Measurements from ENCODE around the gene PIK3R2. TPM values are rescaled to one million over a fixed set of nuclear protein-coding genes. Genes with fewer than 3 reads are reported as not detected.

The PIK3R2 gene
- total and polyA plus RNA-seq, 2 of the 4 experiments (the other 2 are of a cell fraction): 12.2 to 25.1 TPM

- H2BK120ac ChIP-seq (ENCODE audit: low read depth, low read length): no peak overlapping the region
- H3K4ac ChIP-seq (ENCODE audit: low read depth, low read length): no peak overlapping the region
- DNase-seq (no peak), ATAC-seq (ENCODE audit: low read depth) (no peak)
- intact Hi-C loops (cut with micrococcal nuclease): no loop called here
- H4K5ac ChIP-seq (ENCODE audit: low read depth, low read length): no peak overlapping the region
- H2AK9ac ChIP-seq (replicated peaks; ENCODE audit: low read depth, low read length, poor library complexity): no peak overlapping the region
- ChIA-PET CTCF (no interaction called here), POLR2A (ENCODE audit: unreplicated experiment) (no interaction called here)
- H3K4me2 ChIP-seq (ENCODE audit: low read depth, low read length): no peak overlapping the region
- peaks cover 2% of the 10 kb centered on the region; the same call in 1 of the 2 replicates for H4K20me1 ChIP-seq (ENCODE audit: insufficient read depth, low read length)
- H3K4me3 ChIP-seq (ENCODE audit: insufficient read depth, low read depth, low read length): no peak overlapping the region
- H3K56ac ChIP-seq (ENCODE audit: extremely low read depth, insufficient read depth, low read length): no peak overlapping the region
- peaks cover 6 to 14% of the 10 kb centered on the region in 2 experiments; a peak in 2 of 4 replicates for H3K79me1 ChIP-seq (ENCODE audit: low read depth in 1 of 2, low read length in 2 of 2)
- H3K14ac ChIP-seq (replicated peaks; ENCODE audit: low read depth, low read length): no peak overlapping the region
- peaks cover 6% of the 10 kb centered on the region; the same call in 1 of the 2 replicates for H3K9me1 ChIP-seq (ENCODE audit: insufficient read depth, low read length)
- H3K9ac ChIP-seq (ENCODE audit: low read depth, low read length): no peak overlapping the region
- no peak overlapping the region for H4K91ac ChIP-seq (ENCODE audit: insufficient read depth, low read depth, low read length)
- no peaks in the 10 kb centered on the region for H3K27me3 ChIP-seq (ENCODE audit: control insufficient read depth, insufficient read depth, low read length)
- H2AK5ac ChIP-seq (ENCODE audit: low read depth, low read length): no peak overlapping the region
- in situ Hi-C loops (cut with MboI; ENCODE audit: low sequenced_read_pairs): loop anchor here (10.0 kb wide), 1 partner anchor 295 kb away; the partner anchor contains the start of gene SSBP4
- no peak overlapping the region for H2BK20ac ChIP-seq (ENCODE audit: low read depth, low read length)
- peaks cover 13% of the 10 kb centered on the region for H3K4me1 ChIP-seq (ENCODE audit: control insufficient read depth, insufficient read depth, low read length)
- 76% methylated on average over 3 of the region's 14 CpGs; no CpG with 5 or more reads in 1 of the 2 experiments for WGBS, 2 experiments (ENCODE audit: extremely low coverage in 2 of 2, insufficient read length in 1 of 2)
- H2BK5ac ChIP-seq (ENCODE audit: low read depth, low read length, poor library complexity, severe bottlenecking): no peak overlapping the region
- H3K27ac ChIP-seq (ENCODE audit: insufficient read depth, low read length): no peak overlapping the region
- no peak for TF ChIP-seq CHD1 (IDR thresholded peaks at IDR 0.05; ENCODE audit: low read depth, low read length)
- TF ChIP-seq MXI1 (IDR thresholded peaks at IDR 0.05; ENCODE audit: borderline replicate concordance, low read depth, low read length): no peak
- no peak overlapping the region for H2BK15ac ChIP-seq (ENCODE audit: low read depth, low read length)
- BruUV-seq (replicated peaks): no TSS peak
- no peaks in the 10 kb centered on the region for H3K9me3 ChIP-seq (ENCODE audit: control insufficient read depth, insufficient read depth, low read length)
- no peak overlapping the region for H3K18ac ChIP-seq (ENCODE audit: low read depth, low read length)
- dilution Hi-C loops (cut with HindIII; ENCODE audit: low sequenced_read_pairs, unreplicated experiment): no loop called here
- H3K23ac ChIP-seq (ENCODE audit: low read depth, low read length): no peak overlapping the region
- no peak overlapping the region for H4K8ac ChIP-seq (ENCODE audit: low read depth in 2 of 2, low read length in 2 of 2)
- no peak overlapping the region for H2AFZ ChIP-seq (replicated peaks; ENCODE audit: low read length, poor library complexity)
- H3K36me3 ChIP-seq (ENCODE audit: control insufficient read depth, insufficient read depth, low read length): peaks cover 26% of the 10 kb centered on the region
Measured at GRCh38 chr19:18119717-18120105, 33.3 kb upstream of the PIK3R2 start.
